H9 (cell line): Measurements from ENCODE around the gene IQUB. TPM values are rescaled to one million over a fixed set of nuclear protein-coding genes. Genes with fewer than 3 reads are reported as not detected.

ENCODE experiments used
- DNase-seq: peaks from one replicate; pipeline ENCODE4 v3.0.0-alpha.2; 2017
- H2AFZ ChIP-seq: one replicate; pipeline ENCODE4 v1.6.1; 2013; ENCODE audit warnings: mild to moderate bottlenecking, low read length, control low read depth, moderate library complexity
- H2AK5ac ChIP-seq: 2 replicates; pipeline ENCODE4 v1.6.1; 2013; ENCODE audit warnings: low read length, control low read depth, mixed read lengths; ENCODE audit not compliant: insufficient read length
- H2BK120ac ChIP-seq: one replicate; pipeline ENCODE4 v1.6.1; 2013; ENCODE audit warnings: low read depth, mild to moderate bottlenecking, low read length, control low read depth, inconsistent platforms; ENCODE audit not compliant: poor library complexity, severe bottlenecking
- H2BK12ac ChIP-seq: 2 replicates; pipeline ENCODE4 v1.6.1; 2013; ENCODE audit warnings: low read length, control low read depth, mixed read lengths, low read depth; ENCODE audit not compliant: insufficient read length
- H2BK15ac ChIP-seq: 2 replicates; pipeline ENCODE4 v1.6.1; 2013; ENCODE audit warnings: low read depth, low read length, control low read depth
- H2BK20ac ChIP-seq: one replicate; pipeline ENCODE4 v1.6.1; 2013; ENCODE audit warnings: low read depth, mild to moderate bottlenecking, low read length, control low read depth, inconsistent platforms; ENCODE audit not compliant: poor library complexity, severe bottlenecking
- H2BK5ac ChIP-seq: 2 replicates; pipeline ENCODE4 v1.6.1; 2013; ENCODE audit warnings: low read length, control low read depth, mixed read lengths; ENCODE audit not compliant: insufficient read length
- H3K14ac ChIP-seq: 2 replicates; pipeline ENCODE4 v1.6.1; 2013; ENCODE audit warnings: low read length, control low read depth; ENCODE audit not compliant: insufficient read depth
- H3K18ac ChIP-seq: 2 replicates; pipeline ENCODE4 v1.6.1; 2013; ENCODE audit warnings: low read depth, mild to moderate bottlenecking, mixed read lengths, low read length, control low read depth; ENCODE audit not compliant: insufficient read length
- H3K23ac ChIP-seq: 2 replicates; pipeline ENCODE4 v1.6.1; 2013; ENCODE audit warnings: low read length, control low read depth, mixed read lengths, low read depth; ENCODE audit not compliant: insufficient read length
- H3K23me2 ChIP-seq: 2 replicates; pipeline ENCODE4 v1.6.1; 2013; ENCODE audit warnings: low read depth, mild to moderate bottlenecking, mixed read lengths, low read length, control low read depth; ENCODE audit not compliant: insufficient read length, poor library complexity, severe bottlenecking
- H3K27ac ChIP-seq: 2 replicates; pipeline ENCODE4 v1.5.1; 2013; ENCODE audit warnings: low read length, control low read depth, mixed read lengths, low read depth; ENCODE audit not compliant: insufficient read length
- H3K27me3 ChIP-seq: 2 replicates; pipeline ENCODE4 v1.6.1; 2013; ENCODE audit warnings: low read length, control low read depth, inconsistent platforms; ENCODE audit not compliant: insufficient read depth
- H3K4ac ChIP-seq: 2 replicates; pipeline ENCODE4 v1.6.1; 2013; ENCODE audit warnings: low read depth, mild to moderate bottlenecking, control low read depth, inconsistent platforms, low read length, moderate library complexity
- H3K4me1 ChIP-seq: 2 replicates; pipeline ENCODE4 v1.6.1; 2013; ENCODE audit warnings: low read length, control low read depth, inconsistent platforms; ENCODE audit not compliant: insufficient read depth
- H3K4me2 ChIP-seq: 2 replicates; pipeline ENCODE4 v1.6.1; 2013; ENCODE audit warnings: low read length, control low read depth, mixed read lengths; ENCODE audit not compliant: insufficient read length, insufficient read depth
- H3K56ac ChIP-seq: 2 replicates; pipeline ENCODE4 v1.6.1; 2013; ENCODE audit warnings: low read depth, mild to moderate bottlenecking, mixed read lengths, low read length, control low read depth; ENCODE audit not compliant: insufficient read length
- H3K79me1 ChIP-seq: 2 replicates; pipeline ENCODE4 v1.6.1; 2013; ENCODE audit warnings: low read depth, mild to moderate bottlenecking, moderate library complexity, low read length, control low read depth, inconsistent platforms; ENCODE audit not compliant: insufficient read depth, poor library complexity, severe bottlenecking
- H3K79me2 ChIP-seq: 2 replicates; pipeline ENCODE4 v1.6.1; 2013; ENCODE audit warnings: low read length, control low read depth, inconsistent platforms; ENCODE audit not compliant: insufficient read depth
- H3K9ac ChIP-seq: 2 replicates; pipeline ENCODE4 v1.6.1; 2013; ENCODE audit warnings: low read length, control low read depth, mixed read lengths; ENCODE audit not compliant: insufficient read length; ENCODE audit errors: extremely low read depth
- H3K9me3 ChIP-seq: one replicate; pipeline ENCODE4 v1.6.1; 2013; ENCODE audit warnings: low read depth, low read length, inconsistent platforms; ENCODE audit not compliant: control insufficient read depth
- H3T11ph ChIP-seq: one replicate; pipeline ENCODE4 v1.6.1; 2013; ENCODE audit warnings: mild to moderate bottlenecking, low read length, control low read depth, inconsistent platforms
- H4K20me1 ChIP-seq: one replicate; pipeline ENCODE4 v1.6.1; 2013; ENCODE audit not compliant: control insufficient read depth, insufficient read length, insufficient read depth
- H4K5ac ChIP-seq: 2 replicates; pipeline ENCODE4 v1.6.1; 2013; ENCODE audit warnings: low read depth, mild to moderate bottlenecking, mixed read lengths, low read length, control low read depth; ENCODE audit not compliant: insufficient read length
- H4K8ac ChIP-seq: replicated peaks from 2 replicates; pipeline ENCODE4 v1.6.1; 2013; ENCODE audit warnings: low read length, control low read depth, mixed read lengths, low read depth; ENCODE audit not compliant: insufficient read length
- H4K91ac ChIP-seq: 2 replicates; pipeline ENCODE4 v1.6.1; 2013; ENCODE audit warnings: low read depth, mild to moderate bottlenecking, moderate library complexity, mixed read lengths, low read length, control low read depth; ENCODE audit not compliant: insufficient read length
- H3K27ac Mint-ChIP-seq, 3 experiments: 2 replicates in 2 of 3; 3 replicates in 1 of 3; pipeline ENCODE4 v1.8.0; 2020 to 2021; ENCODE audit warnings: mixed read lengths in 3 of 3, mild to moderate bottlenecking in 1 of 3, moderate library complexity in 1 of 3
- H3K27me3 Mint-ChIP-seq: 2 replicates; pipeline ENCODE4 v1.8.0; 2021; ENCODE audit warnings: low read depth, mild to moderate bottlenecking, moderate library complexity, mixed read lengths
- H3K36me3 Mint-ChIP-seq, 3 experiments: 2 replicates in 2 of 3; 3 replicates in 1 of 3; pipeline ENCODE4 v1.8.0; 2020 to 2021; ENCODE audit warnings: low read depth in 3 of 3, mixed read lengths in 3 of 3; ENCODE audit not compliant: insufficient read depth in 1 of 3
- H3K4me1 Mint-ChIP-seq, 2 experiments: 2 replicates each; pipeline ENCODE4 v1.8.0; 2020; ENCODE audit warnings: mixed read lengths in 2 of 2
- H3K4me3 Mint-ChIP-seq, 2 experiments: 2 replicates in 1 of 2; 3 replicates in 1 of 2; pipeline ENCODE4 v1.8.0; 2020 to 2021; ENCODE audit warnings: mild to moderate bottlenecking in 2 of 2, mixed read lengths in 2 of 2, moderate library complexity in 1 of 2
- H3K9me3 Mint-ChIP-seq, 2 experiments: 2 replicates in 1 of 2; 3 replicates in 1 of 2; pipeline ENCODE4 v1.8.0; 2020; ENCODE audit warnings: mild to moderate bottlenecking in 2 of 2, mixed read lengths in 2 of 2, moderate library complexity in 1 of 2
- CTCF ChIP-seq: fragments of 200-600 bp; sonication (generic); conservative IDR thresholded peaks from 3 replicates; pipeline ENCODE4 v1.8.0; 2021; ENCODE audit warnings: antibody characterized with exemption, mild to moderate bottlenecking
- total RNA-seq: library from RNA; stranded (reverse); gene quantifications from 2 replicates; pipeline ENCODE4 v1.2.1, GENCODE V29; 2021

Gene IQUB
- total RNA-seq, 1 experiment from 2014 or later, result 0.28 TPM

GRCh38 chr7:123425246-123425645 lies 109.1 kb downstream of the IQUB start:
- H2BK20ac ChIP-seq, result no peak overlapping the region
- no peak overlapping the region for H4K8ac ChIP-seq
- no peak overlapping the region for H3K56ac ChIP-seq
- peaks cover 0 to 36% (median 17%) of the 10 kb centered on the region in 3 experiments; a peak in 5 of 7 replicates for H3K36me3 Mint-ChIP-seq
- H4K20me1 ChIP-seq, result no peaks in the 10 kb centered on the region
- H3K79me1 ChIP-seq, result no peaks in the 10 kb centered on the region
- H2BK12ac ChIP-seq, result no peak overlapping the region
- H3K18ac ChIP-seq, result no peak overlapping the region
- H2BK120ac ChIP-seq, result no peak overlapping the region
- H3K9me3 Mint-ChIP-seq, result peaks cover 26 to 33% of the 10 kb centered on the region in 2 experiments
- no peaks in the 10 kb centered on the region for H3K23me2 ChIP-seq
- no peak overlapping the region for H3K23ac ChIP-seq
- no peak for TF ChIP-seq CTCF
- H2AK5ac ChIP-seq, result no peak overlapping the region
- DNase-seq, result no peak
- H3K14ac ChIP-seq, result no peak overlapping the region
- H4K5ac ChIP-seq, result no peak overlapping the region
- no peaks in the 10 kb centered on the region for H3K4me1 ChIP-seq
- H4K91ac ChIP-seq, result no peak overlapping the region
- no peak overlapping the region for H3K27ac Mint-ChIP-seq
- H2BK15ac ChIP-seq, result no peak overlapping the region
- H3K27ac ChIP-seq, result no peak overlapping the region
- H3K4me1 Mint-ChIP-seq, result no peaks in the 10 kb centered on the region
- no peak overlapping the region for H2BK5ac ChIP-seq
- no peak overlapping the region for H3K4ac ChIP-seq
- H3K9ac ChIP-seq, result no peak overlapping the region
- no peak overlapping the region for H3K4me3 Mint-ChIP-seq
- no peak overlapping the region for H3K4me2 ChIP-seq
- no peaks in the 10 kb centered on the region for H3K79me2 ChIP-seq
- H3T11ph ChIP-seq, result no peak overlapping the region
- H3K27me3 ChIP-seq, result no peaks in the 10 kb centered on the region
- no peak overlapping the region for H2AFZ ChIP-seq
- H3K9me3 ChIP-seq, result no peaks in the 10 kb centered on the region
- H3K27me3 Mint-ChIP-seq, result no peaks in the 10 kb centered on the region
